Ectodermal cell (in vitro differentiated cells): ENCODE measurements around the gene NEK4.

Source experiments
- H3K27ac ChIP-seq: 2 replicates; pipeline ENCODE4 v1.7.0; 2013; ENCODE audit warnings: mild to moderate bottlenecking, low read depth, low read length; ENCODE audit not compliant: insufficient read depth, poor library complexity, severe bottlenecking
- H3K27me3 ChIP-seq: 2 replicates; pipeline ENCODE4 v1.7.0; 2013; ENCODE audit warnings: mild to moderate bottlenecking, low read length; ENCODE audit not compliant: insufficient read depth, control insufficient read depth, poor library complexity, severe bottlenecking
- H3K36me3 ChIP-seq: one replicate; pipeline ENCODE4 v1.7.0; 2013; ENCODE audit warnings: low read length; ENCODE audit not compliant: control insufficient read depth, insufficient read depth
- H3K4me1 ChIP-seq: one replicate; pipeline ENCODE4 v1.7.0; 2013; ENCODE audit warnings: low read length; ENCODE audit not compliant: control insufficient read depth, insufficient read depth
- H3K4me3 ChIP-seq: 2 replicates; pipeline ENCODE4 v1.7.0; 2013; ENCODE audit warnings: low read depth, low read length, control low read depth; ENCODE audit not compliant: insufficient read depth
- H3K9me3 ChIP-seq: 2 replicates; pipeline ENCODE4 v1.7.0; 2013; ENCODE audit warnings: mild to moderate bottlenecking, low read length, moderate library complexity; ENCODE audit not compliant: control insufficient read depth
- WGBS, 2 experiments: methylation state at CpG; one replicate each; pipeline ENCODE4 v1.1.7; 2013; ENCODE audit warnings: missing lambda C conversion rate in 2 of 2; 5-methylcytosine and 5-hydroxymethylcytosine counted together

NEK4 gene

GRCh38 chr3:52703341-52703740 is 67.4 kb downstream of the NEK4 start:
- Histone ChIP-seq H3K36me3 (no peaks in the 10 kb centered on the region), H3K4me3 (no peak overlapping the region), H3K9me3 (no peaks in the 10 kb centered on the region), H3K27ac (no peak overlapping the region), H3K27me3 (no peaks in the 10 kb centered on the region), H3K4me1 (peaks cover 13% of the 10 kb centered on the region)
- WGBS, 2 experiments, result 95 to 100% methylated on average over 4 to 7 of the region's 7 CpGs

DNA sequence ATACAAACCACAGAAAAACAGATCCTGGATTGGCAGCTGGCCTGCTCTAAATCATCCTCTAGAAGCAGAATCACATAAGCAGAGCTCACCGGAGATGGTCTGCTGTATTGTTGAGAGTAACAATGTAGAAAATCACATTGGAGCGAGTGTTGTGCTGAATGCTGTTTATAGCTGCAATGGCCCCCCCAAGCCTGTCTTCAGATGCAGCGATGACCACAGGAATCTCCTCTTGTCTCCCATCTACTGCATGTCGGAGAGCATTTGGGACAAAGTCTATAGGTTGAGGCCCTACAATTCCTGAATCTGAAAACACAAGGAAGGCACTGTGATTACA is 73.1 kb downstream of the NEK4 start:
- WGBS, 2 experiments, result 89 to 95% methylated on average over 4 of the region's 4 CpGs
- Histone ChIP-seq H3K27ac (no peak overlapping the region), H3K36me3 (peaks cover 28% of the 10 kb centered on the region), H3K4me3 (no peak overlapping the region), H3K27me3 (no peaks in the 10 kb centered on the region), H3K9me3 (no peaks in the 10 kb centered on the region), H3K4me1 (no peaks in the 10 kb centered on the region)

- Histone ChIP-seq H3K27ac (no peak overlapping the region), H3K27me3 (no peaks in the 10 kb centered on the region), H3K9me3 (no peaks in the 10 kb centered on the region), H3K4me1 (no peaks in the 10 kb centered on the region), H3K36me3 (peaks cover 31% of the 10 kb centered on the region), H3K4me3 (no peak overlapping the region)
- 99 to 100% methylated on average over 2 of the region's 2 CpGs for WGBS, 2 experiments
These were observed 73.7 kb downstream of the NEK4 start for GRCh38 chr3:52696830-52697631.

GRCh38 chr3:52695798-52696671 is 74.7 kb downstream of the NEK4 start:
- H3K4me1 ChIP-seq, result no peaks in the 10 kb centered on the region
- H3K36me3 ChIP-seq, result peaks cover 40% of the 10 kb centered on the region
- WGBS, 2 experiments, result 95 to 98% methylated on average over 4 of the region's 4 CpGs
- H3K27me3 ChIP-seq, result no peaks in the 10 kb centered on the region
- no peaks in the 10 kb centered on the region for H3K9me3 ChIP-seq
- no peak overlapping the region for H3K4me3 ChIP-seq
- no peak overlapping the region for H3K27ac ChIP-seq

- WGBS, 2 experiments, result 86 to 90% methylated on average over 7 of the region's 7 CpGs
- no peak overlapping the region for H3K27ac ChIP-seq
- no peaks in the 10 kb centered on the region for H3K27me3 ChIP-seq
- H3K9me3 ChIP-seq, result no peaks in the 10 kb centered on the region
- peaks cover 54% of the 10 kb centered on the region for H3K36me3 ChIP-seq
- H3K4me1 ChIP-seq, result no peaks in the 10 kb centered on the region
- H3K4me3 ChIP-seq, result no peak overlapping the region
These were observed 76.1 kb downstream of the NEK4 start for GRCh38 chr3:52694528-52695189.

- H3K4me3 ChIP-seq, result no peak overlapping the region
- no peaks in the 10 kb centered on the region for H3K9me3 ChIP-seq
- H3K27me3 ChIP-seq, result no peaks in the 10 kb centered on the region
- no peaks in the 10 kb centered on the region for H3K4me1 ChIP-seq
- no peak overlapping the region for H3K27ac ChIP-seq
- H3K36me3 ChIP-seq, result peaks cover 67% of the 10 kb centered on the region
These were observed 77.7 kb downstream of the NEK4 start for GRCh38 chr3:52693071-52693470.

DNA sequence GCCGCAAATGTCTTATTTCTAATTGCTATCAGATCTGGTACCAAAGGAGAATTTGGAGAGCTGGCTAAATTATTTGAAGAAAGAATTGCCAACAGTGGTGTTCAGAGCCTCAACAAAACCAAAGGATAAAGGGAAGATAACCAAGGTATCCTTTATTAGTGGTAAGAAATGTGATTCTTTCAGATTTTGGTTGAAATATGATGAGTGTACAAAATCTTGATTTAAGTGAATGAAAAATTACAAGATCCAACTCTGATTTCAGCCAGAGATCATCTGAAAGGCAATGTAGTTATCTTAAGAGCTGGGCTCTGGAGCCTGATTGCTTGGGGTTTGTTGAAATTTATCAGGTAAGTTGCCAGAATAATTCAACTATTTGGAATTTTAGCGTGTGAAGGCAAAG is 80.2 kb downstream of the NEK4 start:
- whole genome bisulfite sequencing, 2 experiments, result 91 to 92% methylated on average over 2 of the region's 2 CpGs
- no peak overlapping the region for H3K4me3 ChIP-seq
- H3K27ac ChIP-seq, result no peak overlapping the region
- H3K27me3 ChIP-seq, result no peaks in the 10 kb centered on the region
- peaks cover 71% of the 10 kb centered on the region for H3K36me3 ChIP-seq
- no peaks in the 10 kb centered on the region for H3K9me3 ChIP-seq
- H3K4me1 ChIP-seq, result peaks cover 8% of the 10 kb centered on the region

DNA sequence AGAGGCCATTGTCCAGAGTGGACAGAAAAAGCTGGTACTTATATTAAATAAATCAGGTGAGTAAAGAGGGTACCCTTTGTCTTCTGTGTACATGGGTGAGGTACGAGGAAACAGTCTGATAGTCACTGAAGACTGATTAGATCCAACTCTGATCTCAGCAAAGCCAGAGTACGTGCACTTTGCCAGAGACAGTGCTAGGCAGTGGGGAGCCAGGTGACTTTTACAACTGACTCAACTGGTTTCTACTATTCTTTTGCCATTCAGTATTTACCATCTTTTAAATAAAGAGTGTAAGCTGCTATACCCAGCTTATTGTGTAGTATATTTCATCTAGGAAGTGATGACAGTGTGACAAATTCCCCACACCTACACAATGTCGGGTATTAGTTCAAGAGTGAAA is 81.6 kb downstream of the NEK4 start:
- Histone ChIP-seq H3K27me3 (no peaks in the 10 kb centered on the region), H3K4me1 (peaks cover 8% of the 10 kb centered on the region), H3K36me3 (peaks cover 62% of the 10 kb centered on the region), H3K27ac (no peak overlapping the region), H3K9me3 (no peaks in the 10 kb centered on the region), H3K4me3 (no peak overlapping the region)
- 92 to 95% methylated on average over 3 of the region's 3 CpGs for WGBS, 2 experiments

GRCh38 chr3:52688266-52688665 is 82.5 kb downstream of the NEK4 start:
- H3K4me1 ChIP-seq, result peaks cover 8% of the 10 kb centered on the region
- no peaks in the 10 kb centered on the region for H3K9me3 ChIP-seq
- H3K4me3 ChIP-seq, result no peak overlapping the region
- no peaks in the 10 kb centered on the region for H3K27me3 ChIP-seq
- WGBS, 2 experiments, result 95 to 96% methylated on average over 6 of the region's 6 CpGs
- H3K36me3 ChIP-seq, result peaks cover 54% of the 10 kb centered on the region
- no peak overlapping the region for H3K27ac ChIP-seq
